T-helper 2 cell (primary cell): ENCODE results near the gene UNC93A.
"Not testable (repeated sequence)": the region's sequence is repeated elsewhere in the genome, so short reads cannot be mapped to it uniquely, and the experiment has no call there.

ENCODE experiments used
- DNase-seq, 5 experiments: peaks; one replicate each; pipeline versions ENCODE4 v3.0.0 to v3.0.0-alpha.2; 2012 to 2022

The UNC93A gene

DNA sequence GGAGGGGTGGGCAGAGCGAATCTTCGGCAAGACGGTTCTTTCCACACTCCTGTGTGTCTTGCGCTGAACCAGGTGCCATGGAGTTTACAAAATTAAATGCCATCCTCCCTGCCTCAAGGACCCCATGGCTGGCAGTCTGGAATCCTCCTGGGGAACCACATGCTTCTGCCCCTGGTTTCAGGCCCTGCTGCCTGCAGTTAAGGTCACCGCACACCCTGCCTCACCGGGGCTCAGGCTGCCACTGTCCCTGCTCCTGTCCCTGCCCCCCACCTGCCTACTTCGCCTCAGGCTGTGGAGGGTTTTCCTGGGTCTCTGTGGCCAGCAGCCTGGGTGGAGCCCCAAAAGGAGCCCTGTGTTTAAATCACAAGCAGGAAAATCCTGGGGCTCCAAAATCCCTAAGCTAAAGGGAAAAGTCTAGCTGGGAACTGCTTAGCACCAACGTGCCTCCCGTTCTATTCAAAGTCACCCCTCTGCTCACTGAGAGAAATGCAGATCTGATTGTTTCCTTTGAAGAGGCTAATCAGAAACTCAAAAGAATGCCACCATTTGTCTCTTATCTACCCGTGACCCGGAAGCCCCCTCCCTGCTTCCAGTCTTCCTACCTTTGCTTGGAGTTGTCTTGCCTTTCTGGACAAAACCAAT, 23.2 kb downstream of the UNC93A start:
- DNase-seq, result no peak

- DNase-seq, result no peak
Measured at GRCh38 chr6:167317172-167317571, 26.1 kb downstream of the UNC93A start.

DNA sequence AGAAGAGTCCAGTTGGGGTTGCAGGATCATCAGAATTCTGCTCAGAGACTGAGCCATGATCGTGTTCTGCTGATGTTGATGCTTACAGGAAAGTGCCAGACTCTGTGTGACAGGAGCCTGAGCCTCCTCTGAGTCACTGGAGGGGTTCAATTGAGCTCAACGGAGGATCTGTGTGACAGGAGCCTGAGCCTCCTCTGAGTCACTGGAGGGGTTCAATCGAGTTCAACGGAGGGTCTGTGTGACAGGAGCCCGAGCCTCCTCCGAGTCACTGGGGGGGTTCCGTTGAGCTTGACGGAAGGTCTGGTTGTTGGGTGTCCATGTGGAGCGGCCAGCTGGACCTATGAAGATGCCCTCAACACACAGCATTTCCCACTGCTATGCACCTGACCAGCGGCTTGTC, 27.2 kb downstream of the UNC93A start:
- not testable (repeated sequence) for DNase-seq

DNA sequence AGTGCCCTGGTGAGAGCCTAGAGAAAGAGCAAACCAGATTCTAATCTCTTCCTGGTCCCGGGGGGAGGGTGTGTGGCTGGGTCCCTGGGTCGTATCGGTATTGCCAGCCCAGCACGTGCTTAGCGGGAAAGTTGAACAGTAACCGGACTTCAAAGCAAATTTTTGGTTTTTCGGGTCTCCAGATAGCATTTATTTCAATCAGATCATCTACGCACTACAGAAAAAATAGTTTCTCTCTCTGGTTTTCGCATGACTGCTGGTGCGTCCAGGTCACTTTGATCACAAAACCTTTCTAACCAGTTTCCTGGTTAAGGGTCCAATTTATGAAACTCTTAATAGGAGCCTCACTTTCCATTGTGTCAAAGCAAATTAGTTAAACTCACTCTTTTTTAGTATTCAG, 27.7 kb downstream of the UNC93A start:
- not testable (repeated sequence) for DNase-seq

DNA sequence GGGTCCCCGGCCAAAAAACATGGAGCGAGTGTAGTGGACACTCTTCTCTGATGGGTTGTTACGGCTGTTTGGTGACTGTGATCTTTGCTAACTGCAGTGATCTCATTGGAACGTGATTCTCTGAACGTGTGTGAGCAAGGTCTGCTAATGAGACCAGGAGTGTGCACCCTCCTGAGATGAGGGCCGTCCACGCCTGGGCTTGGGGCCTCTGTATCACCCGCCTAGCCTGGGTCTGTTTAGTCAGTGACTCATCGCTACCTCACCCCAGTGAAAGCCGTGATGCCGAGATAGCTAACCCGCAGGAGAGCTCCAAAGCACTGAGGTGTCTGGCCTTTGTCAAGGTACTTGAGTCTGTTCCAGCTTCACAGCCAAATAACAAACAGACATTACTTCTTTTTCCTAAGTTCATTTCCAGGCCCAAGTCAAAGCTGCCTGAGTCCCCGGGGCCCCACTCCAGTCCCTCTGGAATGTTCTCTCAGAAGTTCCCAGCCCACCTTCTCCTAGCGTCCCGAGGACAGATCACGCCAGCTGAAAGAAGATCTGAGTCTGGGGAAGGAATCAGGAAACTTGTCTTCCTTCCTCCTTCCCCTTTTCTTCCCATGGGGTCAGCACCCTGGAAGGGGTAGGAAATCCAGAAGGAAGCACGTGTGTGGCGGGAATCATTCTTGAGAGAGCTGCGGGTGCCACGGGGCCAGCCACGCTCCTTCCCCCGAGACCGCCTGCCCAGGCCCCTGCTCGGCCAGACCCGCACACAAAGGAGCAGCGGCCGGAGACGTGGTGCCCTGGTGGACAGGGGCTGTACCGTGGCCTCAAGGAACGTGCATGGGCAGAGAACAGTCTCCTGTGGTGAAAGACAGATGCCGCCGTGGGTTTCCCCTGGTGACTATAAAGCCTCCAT, 29.0 kb downstream of the UNC93A start:
- DNase-seq, result not testable (repeated sequence)

GRCh38 chr6:167320754-167321056, 29.6 kb downstream of the UNC93A start:
- not testable (repeated sequence) for DNase-seq

- not testable (repeated sequence) for DNase-seq
Measured at GRCh38 chr6:167321185-167321584, 30.1 kb downstream of the UNC93A start.

DNA sequence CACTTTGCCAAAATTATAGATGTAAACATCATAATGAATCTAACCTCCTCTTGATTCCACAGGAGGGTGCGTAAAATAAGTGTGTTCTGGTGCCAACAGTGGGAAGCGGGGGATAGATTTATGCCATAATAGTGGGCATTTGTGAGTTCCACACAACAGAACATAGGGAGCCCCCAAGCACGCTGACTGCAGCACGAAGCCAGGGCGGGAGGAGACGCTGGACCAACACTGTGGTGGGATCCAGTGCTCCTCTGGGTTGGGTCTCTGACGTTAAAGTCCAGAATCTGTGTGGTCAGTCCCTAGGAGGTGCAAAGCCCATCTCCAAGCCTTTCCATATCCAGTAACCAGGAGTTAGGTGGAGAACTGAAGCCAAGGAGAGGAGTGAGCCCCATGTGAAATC, 32.0 kb downstream of the UNC93A start:
- no peak for DNase-seq

GRCh38 chr6:167324111-167324510, 33.0 kb downstream of the UNC93A start:
- no peak for DNase-seq

DNA sequence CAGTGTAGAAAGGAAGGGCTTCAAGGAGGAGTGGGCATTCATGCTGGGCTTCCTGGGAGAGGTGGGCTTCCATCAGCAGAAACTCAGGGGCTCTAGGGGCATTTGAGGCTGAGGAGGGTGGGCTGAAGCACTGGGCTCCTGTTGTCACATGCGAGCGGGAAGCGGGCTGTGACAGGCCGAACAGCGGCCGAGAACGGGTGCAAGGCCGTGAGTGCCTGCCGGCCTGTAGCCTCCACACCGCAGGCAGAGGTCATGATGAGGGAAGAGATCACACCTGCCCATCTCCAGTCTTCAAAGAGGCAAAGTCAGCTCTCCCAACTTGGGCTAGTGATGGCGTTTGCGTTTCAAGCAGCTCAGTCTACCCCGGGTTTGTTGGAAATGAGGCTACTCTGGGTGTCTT, 34.7 kb downstream of the UNC93A start:
- no peak for DNase-seq

DNA sequence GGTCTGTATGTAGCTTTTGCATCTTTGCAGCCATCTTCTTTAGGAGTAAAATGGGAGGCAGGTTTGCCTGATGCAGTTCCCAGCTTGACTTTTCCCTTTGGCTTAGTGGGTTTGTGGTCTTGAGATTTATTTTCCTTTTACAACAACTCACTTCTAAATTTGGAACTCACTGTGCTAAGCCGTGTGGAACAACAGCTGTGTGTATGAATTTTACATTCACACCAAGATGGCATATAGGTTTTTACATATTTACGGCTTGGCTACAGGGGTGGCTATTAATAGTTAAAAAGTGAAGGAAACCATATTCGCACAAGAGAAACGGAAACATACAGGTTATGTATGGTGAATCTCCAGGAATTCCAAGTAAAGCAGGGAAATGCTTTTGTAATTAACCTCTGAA, 36.3 kb downstream of the UNC93A start:
- no peak for DNase-seq

- DNase-seq, result no peak
Measured at GRCh38 chr6:167328086-167328485, 37.0 kb downstream of the UNC93A start.

DNA sequence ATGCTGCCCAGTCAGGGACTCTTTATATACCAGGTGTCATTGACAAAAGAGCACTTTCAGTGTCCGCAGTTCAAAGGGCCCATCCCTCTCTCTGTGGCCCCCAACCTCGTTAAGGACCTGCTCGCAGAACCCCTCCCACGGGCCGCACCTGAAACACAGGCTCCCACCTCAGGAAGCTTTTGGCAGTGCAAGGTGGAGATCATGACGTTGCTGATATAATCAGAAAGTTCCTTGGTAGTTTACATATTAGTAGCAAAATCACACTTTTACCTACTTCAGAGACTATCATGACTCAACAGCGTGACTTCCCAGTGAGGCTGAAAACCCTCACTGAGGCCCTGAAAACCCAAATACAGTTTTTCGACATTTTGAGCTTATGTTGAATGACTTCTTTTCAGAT, 37.9 kb downstream of the UNC93A start:
- DNase-seq, result peak in 1 of 5 experiments; percentile 92

- DNase-seq, result no peak
Measured at GRCh38 chr6:167330750-167331149, 39.6 kb downstream of the UNC93A start.

- no peak for DNase-seq
Measured at GRCh38 chr6:167331565-167331964, 40.5 kb downstream of the UNC93A start.

- DNase-seq, result no peak
Measured at GRCh38 chr6:167336844-167337630, 45.9 kb downstream of the UNC93A start.

DNA sequence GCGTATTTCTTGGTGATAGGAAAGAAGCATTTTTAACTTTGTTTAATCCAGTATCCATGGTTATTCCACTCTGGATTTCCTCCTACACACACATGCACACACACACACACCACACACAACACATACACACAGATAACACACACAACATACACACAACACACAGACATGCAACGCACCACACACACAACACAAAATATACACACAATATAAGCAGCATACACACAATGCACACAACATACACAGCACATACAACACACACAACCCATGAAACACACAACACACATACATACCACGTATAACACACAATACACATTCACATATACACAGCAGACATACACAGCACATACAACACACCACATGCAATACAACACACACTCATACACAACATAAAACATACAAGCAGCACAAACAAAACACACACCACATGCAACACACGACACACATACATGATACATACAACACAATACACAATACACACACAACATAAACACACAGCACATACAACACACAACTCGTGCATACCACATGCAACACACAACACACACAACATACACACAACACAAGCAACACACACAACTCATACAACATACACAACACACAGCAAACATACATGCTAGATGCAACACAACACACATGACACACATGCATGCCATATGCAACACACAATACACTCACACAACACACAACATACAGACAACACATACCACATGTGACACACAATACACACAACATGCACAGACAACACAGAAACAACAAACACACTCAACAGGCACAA, 46.7 kb downstream of the UNC93A start:
- DNase-seq, result no peak

DNA sequence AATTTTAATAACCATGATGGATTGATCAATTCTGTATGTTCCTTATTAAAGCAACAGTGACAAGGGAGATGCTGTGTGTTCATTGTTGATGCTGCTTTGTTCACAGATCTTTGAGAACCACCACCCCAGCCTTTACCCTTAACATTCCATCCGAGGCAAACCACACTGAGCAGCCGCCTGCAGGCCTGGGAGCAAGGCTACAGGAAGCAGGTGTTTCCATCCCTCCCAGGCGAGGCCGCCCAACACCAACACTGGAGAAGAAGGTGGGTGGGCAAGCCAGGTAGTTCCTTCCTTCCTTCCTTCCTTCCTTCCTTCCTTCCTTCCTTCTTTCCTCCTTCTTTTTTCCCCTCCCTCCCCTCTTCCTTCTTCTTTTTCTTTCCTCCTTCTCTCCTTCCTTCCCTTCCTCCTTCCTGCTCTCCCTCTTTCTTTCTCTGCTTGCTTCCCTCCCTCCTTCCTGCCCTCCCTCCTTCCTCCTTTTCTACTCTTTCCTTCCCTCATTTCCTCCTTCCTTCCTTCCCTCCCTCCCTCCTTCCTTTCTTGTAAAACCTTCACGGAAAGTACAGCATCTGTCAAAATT, 47.5 kb downstream of the UNC93A start:
- DNase-seq, result no peak

GRCh38 chr6:167341038-167341583, 50.0 kb downstream of the UNC93A start:
- no peak for DNase-seq

DNA sequence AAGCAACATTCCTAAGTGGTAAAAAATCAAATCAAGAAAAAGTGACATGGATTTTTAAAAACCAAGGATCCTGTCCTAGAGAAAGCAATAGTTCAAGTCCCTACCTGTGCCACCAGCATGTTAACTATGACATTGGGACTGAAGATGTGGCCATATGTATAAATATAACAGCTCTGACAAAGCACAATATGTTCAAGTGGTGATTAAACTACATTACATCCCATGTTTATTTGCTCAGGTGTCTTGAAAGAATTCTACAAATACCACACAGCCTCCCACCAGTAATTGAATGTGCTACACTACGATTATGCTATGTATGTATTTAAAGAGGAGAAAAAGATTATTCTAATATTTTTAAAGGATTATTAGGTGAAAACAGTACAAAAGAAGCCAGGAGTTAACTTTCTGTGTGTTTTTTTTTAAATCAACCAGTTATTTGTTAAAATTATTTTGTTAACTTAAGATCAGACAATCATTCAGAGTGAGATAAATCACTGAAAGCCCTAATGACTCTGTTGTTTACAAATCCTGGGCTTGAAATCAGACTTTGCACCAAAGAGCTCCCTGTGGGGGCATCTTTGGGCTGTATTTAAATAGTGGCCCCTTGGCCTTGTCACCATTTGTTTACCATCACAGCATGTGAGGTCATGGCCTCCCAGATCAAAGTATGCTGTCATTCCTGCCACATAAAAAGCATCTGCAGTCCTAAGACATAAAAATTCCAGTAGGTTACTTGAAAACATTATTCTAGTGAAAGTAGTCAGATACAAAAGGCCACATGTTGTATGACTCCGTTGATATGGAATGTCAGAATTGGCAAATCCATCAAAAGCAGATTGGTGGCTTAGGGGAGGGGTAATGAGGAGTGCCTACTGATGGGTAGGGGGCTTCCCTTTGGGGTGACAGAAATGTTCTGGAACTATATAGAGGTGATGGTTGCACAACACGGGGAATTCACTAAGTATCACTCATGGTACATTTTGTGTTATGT, 50.8 kb downstream of the UNC93A start:
- no peak for DNase-seq
